Common myeloid progenitor, CD34-positive (primary cell): ENCODE data around the gene CACNA1B.
"Not testable (repeated sequence)": the region's sequence is repeated elsewhere in the genome, so short reads cannot be mapped to it uniquely, and the experiment has no call there.

Source experiments
- CTCF ChIA-PET: fragments of 350-600 bp; sonication (Branson Sonifier 250); formaldehyde crosslinking; loops from one replicate; lab custom pipeline; 2021; ENCODE audit warnings: antibody characterized with exemption; lab: Charles Lee
- POLR2A ChIA-PET: fragments of 350-600 bp; sonication (Branson Sonifier 250); formaldehyde crosslinking; loops from one replicate; lab custom pipeline; 2021; ENCODE audit warnings: antibody characterized with exemption; lab: Charles Lee
- DNase-seq, 3 donors: peaks; one replicate each; pipeline versions ENCODE4 v3.0.0 to v3.0.0-alpha.2; 2013
- H3K27ac ChIP-seq, 2 experiments: 1 replicate in 1 of 2; 2 replicates in 1 of 2; pipeline ENCODE4 v1.7.0; 2013; ENCODE audit warnings: inconsistent platforms in 2 of 2, low read length in 2 of 2, mild to moderate bottlenecking in 2 of 2, low read depth in 1 of 2, moderate library complexity in 1 of 2; ENCODE audit not compliant: severe bottlenecking in 2 of 2, insufficient read depth in 1 of 2, poor library complexity in 1 of 2
- H3K27me3 ChIP-seq, 5 experiments: replicated peaks in 2 of 5; 1 replicate in 3 of 5; 2 replicates in 2 of 5; pipeline versions ENCODE4 v1.6.1 to v1.7.0; 2013; ENCODE audit warnings: low read length in 4 of 5, mild to moderate bottlenecking in 2 of 5, moderate library complexity in 2 of 5, inconsistent platforms in 1 of 5; ENCODE audit not compliant: insufficient read depth in 5 of 5, control insufficient read depth in 4 of 5
- H3K36me3 ChIP-seq, 4 experiments: 1 replicate in 2 of 4; 2 replicates in 2 of 4; pipeline versions ENCODE4 v1.6.1 to v1.7.0; 2013; ENCODE audit warnings: low read length in 3 of 4, control low read depth in 1 of 4, mild to moderate bottlenecking in 1 of 4; ENCODE audit not compliant: control insufficient read depth in 4 of 4, insufficient read depth in 4 of 4
- H3K4me1 ChIP-seq, 4 experiments: 1 replicate in 3 of 4; 2 replicates in 1 of 4; pipeline versions ENCODE4 v1.6.1 to v1.7.1; 2013; ENCODE audit warnings: low read length in 3 of 4, mild to moderate bottlenecking in 3 of 4, control low read depth in 1 of 4, inconsistent platforms in 1 of 4, moderate library complexity in 1 of 4; ENCODE audit not compliant: control insufficient read depth in 4 of 4, insufficient read depth in 4 of 4; ENCODE audit errors: control extremely low read depth in 1 of 4
- H3K4me3 ChIP-seq, 7 experiments: 1 replicate in 4 of 7; 2 replicates in 3 of 7; pipeline versions ENCODE4 v1.5.1 to v1.7.0; 2013; ENCODE audit warnings: mild to moderate bottlenecking in 7 of 7, low read length in 6 of 7, moderate library complexity in 6 of 7, inconsistent platforms in 2 of 7, low read depth in 2 of 7, control low read depth in 1 of 7; ENCODE audit not compliant: insufficient read depth in 4 of 7, control insufficient read depth in 1 of 7; ENCODE audit errors: extremely low read depth in 1 of 7
- H3K9me3 ChIP-seq, 5 experiments: 1 replicate in 4 of 5; 2 replicates in 1 of 5; pipeline versions ENCODE4 v1.6.1 to v1.7.1; 2013; ENCODE audit warnings: low read length in 4 of 5, mild to moderate bottlenecking in 2 of 5, inconsistent platforms in 1 of 5, low read depth in 1 of 5, moderate library complexity in 1 of 5; ENCODE audit not compliant: control insufficient read depth in 4 of 5, insufficient read depth in 2 of 5; ENCODE audit errors: control extremely low read depth in 1 of 5
- WGBS: methylation state at CpG from one replicate; pipeline ENCODE4 v1.1.5; 2013; ENCODE audit not compliant: insufficient coverage; 5-methylcytosine and 5-hydroxymethylcytosine counted together

The CACNA1B gene

DNA sequence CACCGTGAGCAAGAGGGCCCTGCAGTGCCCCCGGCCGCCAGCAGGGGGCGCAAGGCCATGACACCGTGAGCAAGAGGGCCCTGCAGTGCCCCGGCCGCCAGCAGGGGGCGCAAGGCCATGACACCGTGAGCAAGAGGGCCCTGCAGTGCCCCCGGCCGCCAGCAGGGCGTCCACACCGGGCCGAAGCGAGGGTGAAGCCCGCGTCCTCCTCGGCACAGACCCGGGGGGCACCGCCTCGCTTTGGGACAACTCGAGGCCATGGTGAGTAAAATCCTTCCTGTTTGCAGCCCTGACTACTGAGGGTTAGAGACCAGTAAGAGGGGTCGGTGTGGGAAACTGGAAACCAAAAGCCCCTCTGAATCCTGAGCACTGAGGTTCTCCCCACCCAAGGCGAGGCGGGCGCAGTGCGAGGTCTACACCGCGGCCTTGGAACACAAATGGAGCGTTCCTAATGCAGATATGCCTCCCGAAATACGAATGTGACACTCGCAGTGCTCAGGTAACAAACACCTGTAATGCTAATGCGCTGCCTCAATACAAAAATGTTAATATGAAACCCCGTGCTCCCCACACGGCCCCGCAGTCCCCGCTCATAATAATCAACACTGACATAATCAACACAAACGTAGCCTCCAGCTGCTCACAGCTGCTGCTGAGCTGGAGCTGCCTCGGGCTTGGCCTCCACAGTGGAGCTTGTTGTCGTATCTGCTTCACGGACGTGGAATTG is 249.4 kb downstream of the CACNA1B start:
- H3K4me3 ChIP-seq, H3K36me3 ChIP-seq, H3K4me1 ChIP-seq, POLR2A ChIA-PET, H3K27ac ChIP-seq, H3K9me3 ChIP-seq, H3K27me3 ChIP-seq, CTCF ChIA-PET: not testable (repeated sequence)
- peak in 1 of 3 donors; percentile 1 for DNase-seq
- WGBS, result no CpG with 5 or more reads among the region's 43 CpGs

GRCh38 chr9:138128027-138128426 is 250.4 kb downstream of the CACNA1B start:
- CTCF ChIA-PET, H3K27me3 ChIP-seq, DNase-seq, H3K36me3 ChIP-seq, H3K27ac ChIP-seq, H3K9me3 ChIP-seq, H3K4me3 ChIP-seq, POLR2A ChIA-PET, H3K4me1 ChIP-seq: not testable (repeated sequence)
- no CpG with 5 or more reads among the region's 12 CpGs for WGBS

- WGBS, result 100% methylated on average over 1 of the region's 4 CpGs
- DNase-seq, POLR2A ChIA-PET, H3K27me3 ChIP-seq, H3K4me1 ChIP-seq, H3K27ac ChIP-seq, H3K36me3 ChIP-seq, H3K9me3 ChIP-seq, H3K4me3 ChIP-seq, CTCF ChIA-PET: not testable (repeated sequence)
Observed at GRCh38 chr9:138129318-138129717, 251.7 kb downstream of the CACNA1B start.

DNA sequence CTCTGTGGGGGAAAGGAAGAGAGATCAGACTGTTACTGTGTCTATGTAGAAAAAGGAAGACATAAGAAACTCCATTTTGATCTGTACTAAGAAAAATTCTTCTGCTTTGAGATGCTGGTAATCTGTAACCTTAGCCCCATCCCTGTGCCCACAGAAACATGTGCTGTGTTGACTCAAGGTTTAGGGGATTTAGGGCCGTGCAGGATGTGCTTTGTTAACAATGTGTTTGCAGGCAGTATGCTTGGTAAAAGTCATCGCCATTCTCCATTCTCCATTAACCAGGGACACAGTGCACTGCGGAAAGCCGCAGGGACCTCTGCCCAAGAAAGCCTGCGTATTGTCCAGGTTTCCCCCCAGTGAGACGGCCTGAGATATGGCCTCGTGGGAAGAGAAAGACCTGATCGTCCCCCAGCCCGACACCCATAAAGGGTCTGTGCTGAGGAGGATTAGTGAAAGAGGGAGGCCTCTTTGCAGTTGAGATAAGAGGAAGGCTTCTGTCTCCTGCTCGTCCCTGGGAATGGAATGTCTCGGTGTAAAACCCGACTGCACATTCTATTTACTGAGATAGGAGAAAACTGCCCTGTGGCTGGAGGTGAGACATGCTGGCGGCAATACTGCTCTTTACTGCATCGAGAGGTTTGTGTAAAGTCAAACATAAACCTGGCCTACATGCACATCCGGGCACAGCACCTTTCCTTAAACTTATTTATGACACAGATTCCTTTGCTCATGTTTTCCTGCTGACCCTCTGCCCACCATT is 255.5 kb downstream of the CACNA1B start:
- H3K27me3 ChIP-seq, H3K4me3 ChIP-seq, H3K9me3 ChIP-seq, POLR2A ChIA-PET, H3K4me1 ChIP-seq, DNase-seq, H3K27ac ChIP-seq, H3K36me3 ChIP-seq, CTCF ChIA-PET: not testable (repeated sequence)
- WGBS, result 90% methylated on average over 2 of the region's 15 CpGs

GRCh38 chr9:138134581-138134980 is 257.0 kb downstream of the CACNA1B start:
- not testable (repeated sequence) for H3K36me3 ChIP-seq

GRCh38 chr9:138139096-138139495 is 261.5 kb downstream of the CACNA1B start:
- H3K36me3 ChIP-seq, H3K9me3 ChIP-seq, DNase-seq, H3K27ac ChIP-seq, H3K27me3 ChIP-seq, H3K4me1 ChIP-seq, H3K4me3 ChIP-seq, CTCF ChIA-PET, POLR2A ChIA-PET: not testable (repeated sequence)
- 95% methylated on average over 7 of the region's 14 CpGs for WGBS

More at GRCh38 chr9:138134581-138134980, 257.0 kb downstream of the CACNA1B start:
- WGBS, result no CpG with 5 or more reads among the region's 4 CpGs
- H3K4me3 ChIP-seq, H3K27me3 ChIP-seq, POLR2A ChIA-PET, H3K27ac ChIP-seq, H3K4me1 ChIP-seq, CTCF ChIA-PET, DNase-seq, H3K9me3 ChIP-seq: not testable (repeated sequence)

DNA sequence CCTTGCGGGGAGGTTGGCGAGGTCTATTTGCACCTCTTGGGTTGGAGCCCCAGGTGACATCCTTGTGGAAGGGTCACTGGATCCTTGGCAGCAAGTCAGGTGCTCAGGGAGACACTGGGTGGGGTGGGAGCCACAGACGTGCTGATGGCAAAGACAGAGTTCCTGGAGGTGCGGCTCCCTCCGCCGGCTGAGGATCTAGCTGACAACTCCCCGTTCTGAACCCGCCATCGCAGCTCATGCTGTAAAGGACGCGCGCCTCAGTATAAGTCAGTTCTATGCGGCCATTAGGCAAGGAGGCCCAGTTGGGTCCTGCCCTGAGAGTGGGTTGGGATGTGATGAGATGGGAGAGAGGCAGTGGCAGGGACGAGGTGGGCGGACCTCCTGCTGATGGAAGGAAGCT is 263.4 kb downstream of the CACNA1B start:
- DNase-seq, H3K27ac ChIP-seq, H3K4me3 ChIP-seq, CTCF ChIA-PET, H3K27me3 ChIP-seq, H3K4me1 ChIP-seq, H3K36me3 ChIP-seq, H3K9me3 ChIP-seq, POLR2A ChIA-PET: not testable (repeated sequence)
- WGBS, result 92% methylated on average over 5 of the region's 15 CpGs
